Right ventricle myocardium superior (tissue), 1 donor: ENCODE data around the gene CDC73. TPM values are rescaled to one million over a fixed set of nuclear protein-coding genes. Genes with fewer than 3 reads are reported as not detected.

ENCODE experiments used
- microRNA-seq: library from miRNA; unstranded; fragments of <30 nt; microRNA quantifications from one replicate; pipeline ENCODE4 v1.2.0, GENCODE V29; 2020
- total RNA-seq: library from RNA; stranded (reverse); fragmentation: NEBNext Ultra II Directional; extraction: Animal tissue kit (Norgen Biotek cat#: 25700); gene quantifications from one replicate; pipeline ENCODE4 v1.2.1, GENCODE V29; 2021
- donor health status: DM: no; HTN: yes; CAD: no; lungs with severe emphysema.

Gene CDC73
- total RNA-seq, 1 donor from 2014 or later, result 52.9 TPM

Small RNA genes within 50 kb of the gene (microRNA-seq; reads per million reads assigned to microRNA genes)
- not detected for gene MIR1278

Other genes starting within 250 kb of the CDC73 start
- 42.3 TPM for gene UCHL5, start 62.7 kb upstream of the CDC73 start, total RNA-seq
- gene RO60, start 62.4 kb upstream of the CDC73 start, total RNA-seq, result 47.8 TPM
- gene GLRX2, start 16.6 kb upstream of the CDC73 start, total RNA-seq, result 40.2 TPM
- 78.4 TPM for gene B3GALT2, start 64.6 kb downstream of the CDC73 start, total RNA-seq